ENCODE data around the gene CDH12.

CDH12 gene

DNA sequence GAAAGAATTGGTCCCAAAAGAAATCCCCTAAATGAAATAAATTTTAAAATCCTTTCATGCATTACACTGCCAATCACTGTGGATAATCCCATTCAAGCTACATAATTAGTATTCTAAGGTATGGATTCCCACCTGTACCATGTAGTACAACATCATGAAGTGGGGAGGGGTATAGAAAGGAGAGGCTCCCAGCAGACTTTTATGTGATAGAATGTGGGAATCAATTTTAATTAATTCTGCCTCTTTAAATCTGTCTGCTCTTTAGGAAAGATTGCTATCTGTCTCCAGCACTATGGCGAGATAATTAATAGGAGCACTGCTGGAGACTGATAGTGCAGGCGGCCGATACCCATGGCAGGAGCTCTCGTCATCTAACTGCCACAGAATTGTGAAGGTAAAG is 95.4 kb downstream of the CDH12 start:
- no peak for DNase-seq

GRCh38 chr5:22754155-22754554 is 99.0 kb downstream of the CDH12 start:
- no peak for DNase-seq

DNA sequence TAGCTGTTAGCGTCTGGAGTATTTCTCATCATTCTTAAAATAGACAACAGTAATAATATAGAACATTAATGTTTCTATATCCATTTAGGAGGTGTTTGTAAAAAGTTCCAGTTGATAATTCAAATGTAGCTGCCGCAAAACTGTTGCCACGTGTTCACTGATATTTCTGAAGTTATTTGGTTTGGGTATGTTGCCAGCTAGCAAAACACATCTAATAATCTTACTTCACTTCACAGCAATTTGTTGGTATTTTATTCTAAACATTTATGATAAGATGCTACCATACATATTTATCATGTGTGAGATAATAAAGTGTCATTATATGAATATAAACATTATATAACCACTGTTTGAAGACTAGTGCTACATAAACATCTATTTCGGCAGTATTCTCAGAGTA is 101.6 kb downstream of the CDH12 start:
- no peak for DNase-seq

DNA sequence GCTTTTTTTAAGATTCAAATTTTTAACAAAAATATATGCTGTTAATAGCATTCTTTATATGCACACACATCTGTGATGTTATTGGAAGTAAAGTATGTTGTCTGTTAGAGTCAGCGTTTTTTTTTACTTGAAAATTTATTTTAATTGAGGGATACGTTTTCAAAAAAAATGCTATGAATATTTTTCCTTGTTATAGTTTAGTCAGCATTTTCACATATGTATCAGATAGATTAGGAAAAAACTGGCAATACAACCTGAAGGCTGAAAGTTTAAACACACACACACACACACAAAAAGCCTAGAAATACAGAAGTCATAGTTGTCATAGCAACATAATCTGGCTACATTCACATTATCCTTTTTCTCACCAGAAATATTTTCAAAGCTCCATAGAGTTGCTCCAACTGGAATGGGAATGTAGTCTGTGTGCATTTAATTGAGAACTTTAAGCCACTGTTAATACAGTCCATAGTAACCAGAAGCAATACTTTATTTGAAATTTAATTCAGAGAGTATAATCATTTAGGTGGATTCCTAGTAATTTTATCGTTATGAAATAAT is 116.6 kb downstream of the CDH12 start:
- no peak for DNase-seq

- no peak for DNase-seq
Measured at GRCh38 chr5:22734907-22735306, 118.2 kb downstream of the CDH12 start.

DNA sequence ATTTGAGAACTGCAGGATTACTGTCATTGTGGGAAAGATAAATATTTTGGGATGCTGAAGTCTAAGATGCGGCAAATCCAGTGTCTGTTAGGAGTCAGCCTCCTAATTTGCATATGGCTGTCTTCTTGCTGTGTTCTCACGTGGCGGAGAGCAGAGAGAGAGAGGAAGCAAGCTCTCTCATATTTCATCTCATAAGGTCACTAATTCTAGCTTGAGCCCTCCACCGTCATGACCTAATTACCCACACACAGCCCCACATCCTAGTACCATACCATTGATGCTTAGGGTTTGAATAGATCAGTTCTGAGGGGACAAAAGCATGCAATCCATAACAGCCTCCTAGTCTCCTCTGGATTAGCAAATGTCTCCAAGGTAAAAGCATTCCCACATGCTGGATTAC is 124.5 kb downstream of the CDH12 start:
- no peak for DNase-seq

DNA sequence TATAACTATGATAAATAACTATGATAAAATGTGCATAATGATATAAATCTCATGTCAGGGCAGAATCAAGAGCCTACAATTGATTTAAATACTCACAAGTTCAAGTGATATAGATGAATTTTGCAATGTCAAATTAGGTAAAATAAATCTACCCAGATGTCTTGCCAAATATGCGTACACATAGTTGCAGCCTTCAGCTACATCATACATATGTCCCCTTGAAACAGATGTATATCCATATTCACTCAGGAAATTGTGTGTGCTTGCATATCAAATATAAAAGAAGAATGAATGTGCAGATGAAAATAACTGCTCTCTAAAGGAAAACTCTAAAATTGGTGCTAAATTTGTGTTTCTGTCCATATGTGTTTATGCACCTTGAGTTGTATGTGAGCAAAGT is 130.7 kb downstream of the CDH12 start:
- no peak for DNase-seq

GRCh38 chr5:22722056-22722455 is 131.1 kb downstream of the CDH12 start:
- no peak for DNase-seq

DNA sequence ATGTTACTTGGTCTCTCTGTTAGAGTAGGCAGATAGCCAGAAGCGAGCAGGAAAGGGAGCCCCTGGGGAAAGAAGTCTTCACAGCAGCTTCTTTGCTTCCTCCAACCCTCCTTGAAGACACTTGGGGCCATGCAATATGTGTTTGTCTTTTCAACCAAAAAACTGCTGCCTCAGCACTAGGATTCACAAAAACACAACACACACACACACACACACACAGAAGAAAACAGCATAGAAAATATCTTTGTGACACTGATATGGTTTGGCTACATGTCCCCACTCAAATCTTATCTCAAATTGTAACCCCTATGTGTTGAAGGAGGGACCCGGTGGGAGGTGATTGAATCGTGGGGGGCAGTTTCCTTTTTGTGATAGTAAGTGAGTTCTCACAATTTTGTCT is 133.3 kb downstream of the CDH12 start:
- no peak for DNase-seq

DNA sequence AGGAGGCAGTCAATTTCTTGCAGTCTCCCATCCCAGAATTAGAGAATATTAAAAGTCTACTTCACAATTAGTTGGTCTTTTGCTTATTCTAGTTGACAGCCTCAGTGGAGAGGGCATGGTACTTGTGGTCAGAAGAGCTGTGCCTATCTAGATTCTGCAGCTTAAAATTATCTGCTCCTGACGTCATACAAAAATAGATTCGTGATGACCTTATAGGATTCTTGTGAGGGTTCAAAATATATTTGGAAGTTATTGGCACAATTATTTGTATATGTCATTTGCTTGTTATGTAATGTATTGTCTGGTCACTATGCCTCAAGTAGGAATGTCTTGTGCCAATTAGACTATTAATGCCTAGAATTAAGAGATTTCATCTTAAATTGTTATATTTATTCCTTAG is 142.5 kb downstream of the CDH12 start:
- no peak for DNase-seq

DNA sequence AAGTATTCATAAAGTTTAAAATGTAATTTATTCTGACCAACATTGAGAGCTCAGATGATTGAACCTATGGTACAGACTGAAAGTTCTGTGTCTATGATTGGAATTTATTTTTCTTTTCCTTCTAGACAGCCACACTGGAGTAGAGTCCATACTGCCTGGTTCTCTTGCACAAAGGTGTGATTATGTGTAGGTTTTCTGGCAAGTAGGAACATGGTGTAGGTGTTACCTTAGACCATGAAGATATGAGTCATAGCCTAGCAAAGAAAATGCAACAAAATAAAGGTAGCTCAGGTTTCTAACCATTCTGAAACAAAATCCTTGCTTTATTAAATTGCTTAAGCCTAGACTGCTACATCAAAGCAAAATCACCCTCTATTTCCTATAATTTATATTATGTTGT is 143.4 kb downstream of the CDH12 start:
- DNase-seq: no peak

DNA sequence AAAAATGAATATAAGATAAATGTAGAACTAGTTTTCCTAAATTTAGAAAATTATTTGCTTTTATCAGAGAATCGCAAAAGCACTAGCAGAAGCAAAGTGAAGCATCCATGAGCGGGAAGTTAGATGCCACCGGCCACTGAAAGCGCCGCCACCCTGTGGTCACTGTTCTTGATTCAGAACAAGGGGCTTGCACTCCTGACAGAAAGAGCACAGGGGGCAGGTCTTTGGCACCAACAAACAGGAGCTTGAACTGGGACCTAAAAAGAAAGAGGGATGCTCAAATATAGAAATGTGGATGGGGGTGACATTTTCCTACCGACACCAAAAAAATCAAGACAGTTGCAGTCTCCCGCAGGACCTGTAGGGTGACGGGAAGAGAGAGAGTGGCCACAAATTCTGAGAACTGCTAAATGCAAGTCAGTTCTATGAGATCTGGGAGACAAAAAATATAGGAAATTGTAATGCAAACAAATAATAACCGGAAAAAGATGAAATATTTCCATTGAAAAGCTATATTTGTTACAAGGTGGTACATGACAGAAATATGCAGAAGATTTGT is 144.3 kb downstream of the CDH12 start:
- DNase-seq: no peak

- no peak for DNase-seq
Measured at GRCh38 chr5:22706901-22707300, 146.2 kb downstream of the CDH12 start.

- DNase-seq: no peak
Measured at GRCh38 chr5:22699319-22699718, 153.8 kb downstream of the CDH12 start.

DNA sequence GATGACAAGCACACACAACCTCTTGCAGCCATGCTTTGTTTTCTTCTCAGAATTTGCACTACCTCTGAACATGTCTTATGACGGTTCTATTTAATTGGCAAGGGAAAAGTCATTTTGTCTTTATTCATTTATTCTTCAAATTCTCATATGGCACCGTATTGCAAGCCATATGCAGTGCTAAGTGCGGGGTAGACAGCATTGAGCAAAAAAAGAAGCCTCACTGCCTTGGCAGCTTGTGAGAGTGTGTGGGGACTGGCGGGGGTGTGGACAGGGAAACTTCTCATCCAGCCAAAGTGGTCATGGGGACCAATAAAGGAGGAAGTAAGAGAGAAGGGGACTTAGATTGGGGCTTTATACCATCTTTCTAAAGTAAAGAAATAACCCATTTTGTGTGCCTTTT is 160.0 kb downstream of the CDH12 start:
- no peak for DNase-seq

DNA sequence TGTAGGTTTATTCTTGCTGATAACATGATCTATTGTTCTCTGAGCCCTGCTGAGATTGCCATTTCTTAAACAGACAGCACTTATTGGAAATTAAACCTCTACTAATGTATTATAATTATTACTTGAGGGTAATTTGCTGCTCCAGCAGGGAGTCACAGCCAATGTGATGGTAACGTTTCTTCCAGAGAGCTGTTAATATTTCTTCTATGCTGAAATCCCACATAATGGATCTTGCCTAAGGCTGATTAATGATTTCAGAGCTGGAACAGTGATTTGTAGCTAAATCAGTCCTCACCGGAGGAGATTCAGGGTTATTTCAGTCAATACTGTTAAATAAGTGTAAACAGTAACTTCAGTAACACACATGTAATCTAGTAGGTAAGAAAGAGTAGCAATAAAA is 170.1 kb downstream of the CDH12 start:
- DNase-seq: no peak

DNA sequence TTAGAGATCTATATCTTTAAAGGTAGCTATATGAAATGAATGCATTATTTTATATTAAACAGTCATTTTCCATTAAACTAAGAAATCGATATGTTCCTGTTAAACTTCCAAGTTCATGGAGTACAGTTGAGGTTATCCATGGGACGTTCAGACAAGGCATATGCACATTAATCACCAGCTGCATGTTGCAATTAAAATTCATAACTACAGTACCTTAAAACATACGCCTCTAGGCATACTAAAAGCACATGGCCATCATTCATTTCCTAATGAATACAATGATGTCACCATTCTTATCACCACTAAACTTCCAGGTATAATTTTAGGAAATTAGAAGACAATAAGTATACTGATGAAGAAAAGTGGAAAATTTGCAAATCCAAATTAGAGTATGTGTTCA is 174.3 kb downstream of the CDH12 start:
- DNase-seq: no peak

- DNase-seq: no peak
Measured at GRCh38 chr5:22673131-22673530, 180.0 kb downstream of the CDH12 start.

- no peak for DNase-seq
Measured at GRCh38 chr5:22669345-22669744, 183.8 kb downstream of the CDH12 start.

DNA sequence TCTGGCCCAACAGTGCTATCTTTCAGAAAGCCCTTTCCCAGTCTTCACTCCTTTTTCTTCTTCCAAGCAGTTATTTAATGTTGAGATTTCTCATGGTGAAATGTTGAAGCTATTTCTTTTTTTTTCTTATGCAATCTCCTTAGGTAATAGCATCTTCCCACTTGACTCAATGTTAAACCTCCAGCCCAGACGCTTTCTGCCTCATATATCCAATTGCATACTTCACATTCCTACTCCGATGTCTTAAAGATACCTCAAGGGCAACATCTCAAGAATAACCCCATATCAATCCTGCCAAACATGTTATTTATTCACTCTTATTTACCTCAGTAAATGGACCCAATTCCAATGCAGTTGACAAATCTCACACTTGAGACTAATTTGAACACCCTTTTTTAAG is 187.3 kb downstream of the CDH12 start:
- DNase-seq: no peak

- no peak for DNase-seq
Measured at GRCh38 chr5:22663134-22663533, 190.0 kb downstream of the CDH12 start.

DNA sequence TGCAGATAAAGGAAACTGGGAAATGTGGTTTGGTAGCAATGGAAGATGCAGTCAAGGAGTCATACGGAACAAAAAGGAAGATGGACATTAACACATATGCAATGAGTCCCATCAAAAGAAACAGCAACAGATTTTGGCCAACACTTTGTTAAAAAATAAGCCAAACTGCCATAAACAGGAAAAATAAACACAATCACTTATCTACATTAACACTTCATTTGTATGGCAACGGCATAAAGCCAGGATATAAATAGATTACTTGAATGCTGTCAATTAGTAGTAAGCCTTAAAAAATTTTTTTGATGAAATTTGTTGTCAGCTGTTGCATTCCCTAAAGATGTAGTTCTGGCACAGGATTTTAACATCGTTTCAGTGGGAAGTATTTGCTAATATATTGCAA is 190.8 kb downstream of the CDH12 start:
- no peak for DNase-seq

DNA sequence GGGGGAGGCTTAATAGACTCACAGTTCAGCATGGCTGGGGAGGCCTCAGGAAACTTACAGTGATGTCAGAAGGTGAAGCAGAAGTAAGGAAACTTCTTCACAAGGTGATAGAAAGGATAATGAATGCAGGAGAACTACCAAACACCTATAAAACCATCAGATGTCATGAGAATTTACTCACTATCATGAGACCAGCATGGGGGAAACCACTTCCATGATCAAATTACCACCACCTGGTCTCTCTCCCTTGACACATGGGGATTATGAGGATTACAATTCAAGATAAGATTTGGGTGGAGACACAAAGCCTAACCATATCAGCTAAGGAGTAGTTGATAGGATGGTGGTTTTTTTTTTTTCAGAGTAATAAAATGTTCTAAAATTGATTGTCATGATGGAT is 201.8 kb downstream of the CDH12 start:
- DNase-seq: no peak

DNA sequence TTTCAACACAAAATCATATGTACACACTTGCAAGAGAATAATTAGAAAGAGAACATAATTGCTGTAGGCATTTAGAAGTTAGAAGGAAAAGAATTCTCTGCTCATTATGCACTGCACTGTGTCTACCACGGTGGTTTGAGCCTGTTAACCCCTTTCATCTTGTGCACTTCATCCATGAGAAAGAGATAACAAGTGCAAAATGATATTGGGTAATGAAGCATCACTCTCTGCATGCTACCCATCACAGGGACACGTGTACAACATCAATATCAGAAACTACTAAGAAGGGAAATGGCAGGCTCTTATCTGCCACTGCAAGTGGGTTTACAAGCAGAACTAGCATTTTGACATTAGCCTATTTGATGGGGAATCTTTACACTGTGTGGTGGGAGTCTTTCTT is 202.6 kb downstream of the CDH12 start:
- DNase-seq: no peak

GRCh38 chr5:22649074-22649473 is 204.1 kb downstream of the CDH12 start:
- no peak for DNase-seq

DNA sequence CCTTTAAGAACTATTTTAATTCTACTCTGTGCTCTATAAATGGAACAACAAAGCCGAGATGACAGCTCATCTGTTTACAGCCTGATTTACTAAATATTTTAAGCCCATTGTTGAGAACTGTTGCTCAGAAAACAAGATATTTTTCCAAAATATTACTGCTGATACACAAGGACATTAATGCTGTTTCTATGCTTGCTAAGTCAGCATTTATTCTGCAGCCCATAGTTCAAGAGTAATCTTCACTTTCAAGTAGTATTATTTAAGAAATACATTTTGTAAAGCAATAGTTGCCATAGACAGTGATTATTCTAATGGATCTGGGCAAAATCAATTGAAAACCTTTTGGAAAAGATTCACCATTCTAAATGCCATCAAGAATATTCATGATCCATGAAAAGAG is 208.3 kb downstream of the CDH12 start:
- DNase-seq: no peak

Measured in activated CD4-positive, alpha-beta T cell treated with anti-CD3 and anti-CD28 coated beads, Interleukin-10, Interleukin-2, amounts not matched to agents 100 ng/mL and 50 ng/mL, durations not matched to agents 16 hours and 8 hours (primary cell).